Left renal cortex interstitium (tissue), 4 donors: Measurements from ENCODE around the gene FOXP1. TPM values are rescaled to one million over a fixed set of nuclear protein-coding genes. Genes with fewer than 3 reads are reported as not detected.
"Not testable (repeated sequence)": the region's sequence is repeated elsewhere in the genome, so short reads cannot be mapped to it uniquely, and the experiment has no call there.

ENCODE experiments used
- DNase-seq, 4 donors: peaks; one replicate each; pipeline ENCODE4 v3.0.0-alpha.2; 2013; ENCODE audit warnings: low read depth in 4 of 4, low spot score in 2 of 4, missing footprints in 1 of 4
- polyA plus RNA-seq, 4 donors: library from polyadenylated mRNA; unstranded; fragments of 120-200 nt; gene quantifications; one replicate each; pipeline ENCODE4 v1.2.1, GENCODE V29; 2013; ENCODE audit not compliant: insufficient read length in 4 of 4

Gene FOXP1
- polyA plus RNA-seq, 4 donors = 31.2 to 45.8 (median 38.9) TPM

- no peak for DNase-seq
These were observed 227.7 kb downstream of the FOXP1 start for GRCh38 chr3:71355862-71356261.

- no peak for DNase-seq
These were observed 228.5 kb downstream of the FOXP1 start for GRCh38 chr3:71355037-71355436.

GRCh38 chr3:71351403-71352149 is 232.0 kb downstream of the FOXP1 start:
- no peak for DNase-seq

- DNase-seq = no peak
These were observed 232.5 kb downstream of the FOXP1 start for GRCh38 chr3:71350998-71351397.

GRCh38 chr3:71348831-71349230 is 234.7 kb downstream of the FOXP1 start:
- no peak for DNase-seq

GRCh38 chr3:71348001-71348632 is 235.4 kb downstream of the FOXP1 start:
- DNase-seq = no peak

GRCh38 chr3:71346061-71346460 is 237.5 kb downstream of the FOXP1 start:
- DNase-seq = no peak

- no peak for DNase-seq
These were observed 238.0 kb downstream of the FOXP1 start for GRCh38 chr3:71345429-71346040.

GRCh38 chr3:71341721-71342120 is 241.8 kb downstream of the FOXP1 start:
- no peak for DNase-seq

- DNase-seq = no peak
These were observed 244.5 kb downstream of the FOXP1 start for GRCh38 chr3:71339049-71339448.

GRCh38 chr3:71332813-71333212 is 250.7 kb downstream of the FOXP1 start:
- no peak for DNase-seq

- DNase-seq = no peak
These were observed 252.6 kb downstream of the FOXP1 start for GRCh38 chr3:71330909-71331308.

- no peak for DNase-seq
These were observed 253.0 kb downstream of the FOXP1 start for GRCh38 chr3:71330505-71330904.

- DNase-seq = no peak
These were observed 253.7 kb downstream of the FOXP1 start for GRCh38 chr3:71329817-71330216.

- no peak for DNase-seq
These were observed 254.6 kb downstream of the FOXP1 start for GRCh38 chr3:71328926-71329325.

GRCh38 chr3:71327936-71328335 is 255.6 kb downstream of the FOXP1 start:
- no peak for DNase-seq

GRCh38 chr3:71325715-71326114 is 257.8 kb downstream of the FOXP1 start:
- DNase-seq = no peak

GRCh38 chr3:71324224-71324623 is 259.3 kb downstream of the FOXP1 start:
- not testable (repeated sequence) for DNase-seq

GRCh38 chr3:71323558-71323957 is 260.0 kb downstream of the FOXP1 start:
- DNase-seq = no peak

GRCh38 chr3:71322154-71322553 is 261.4 kb downstream of the FOXP1 start:
- DNase-seq = no peak

GRCh38 chr3:71319771-71320170 is 263.8 kb downstream of the FOXP1 start:
- DNase-seq = no peak

- no peak for DNase-seq
These were observed 265.1 kb downstream of the FOXP1 start for GRCh38 chr3:71318458-71318827.
